ENCODE data around the gene ZDHHC24.

The ZDHHC24 gene

DNA sequence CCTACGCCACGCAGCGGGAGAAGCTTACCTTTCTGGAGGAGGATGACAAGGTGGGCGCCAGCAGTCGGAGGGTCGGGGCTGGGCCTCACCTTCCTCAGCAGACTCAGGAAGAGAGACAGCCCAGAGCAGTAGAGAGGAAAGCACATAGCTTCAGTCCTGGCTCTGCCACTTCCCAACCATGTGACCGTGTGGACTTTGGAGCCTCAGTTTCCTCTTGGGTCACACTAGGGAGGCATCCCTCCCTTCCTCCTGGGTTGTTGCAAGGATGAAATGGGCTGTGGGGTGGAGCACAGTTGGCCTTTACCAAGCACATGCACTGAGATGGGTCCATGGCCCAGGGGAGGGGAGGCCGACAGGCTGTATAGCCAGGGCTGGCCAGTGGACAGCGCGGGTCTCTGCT lies 52.7 kb downstream of the ZDHHC24 start:
- no peak for DNase-seq

DNA sequence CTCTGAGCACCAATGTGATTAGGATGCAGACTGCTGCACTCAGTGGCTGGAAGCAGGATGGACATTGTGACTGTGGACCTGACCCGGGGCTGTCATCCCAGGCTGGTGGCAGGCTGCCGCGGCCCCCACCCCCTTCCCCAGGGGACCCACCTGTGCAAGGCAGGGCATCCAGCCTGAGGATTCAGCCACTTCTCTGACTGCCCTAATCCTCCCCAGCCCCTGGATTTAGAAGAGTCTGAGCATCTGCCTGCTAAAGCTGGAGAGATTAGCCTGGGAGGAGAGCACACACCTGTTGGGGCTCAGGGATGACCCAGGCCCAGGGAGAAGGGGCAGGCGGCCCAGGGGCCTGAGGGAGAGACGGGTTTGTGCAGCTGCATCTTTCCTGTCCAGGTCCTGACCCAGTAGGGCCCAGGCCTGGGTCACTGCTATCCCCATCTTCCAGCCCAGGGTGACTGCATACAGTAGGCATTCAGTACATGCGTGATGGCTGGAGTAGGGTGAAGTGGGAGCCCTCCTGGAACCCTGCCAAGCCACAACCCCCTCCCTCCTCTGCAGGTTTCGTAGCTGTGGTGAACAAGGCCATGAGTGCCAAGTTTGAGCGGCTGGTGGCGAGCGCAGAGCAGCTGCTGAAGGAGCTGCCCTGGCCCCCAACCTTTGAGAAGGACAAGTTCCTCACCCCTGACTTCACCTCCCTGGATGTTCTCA lies 53.5 kb downstream of the ZDHHC24 start:
- no peak for DNase-seq

DNA sequence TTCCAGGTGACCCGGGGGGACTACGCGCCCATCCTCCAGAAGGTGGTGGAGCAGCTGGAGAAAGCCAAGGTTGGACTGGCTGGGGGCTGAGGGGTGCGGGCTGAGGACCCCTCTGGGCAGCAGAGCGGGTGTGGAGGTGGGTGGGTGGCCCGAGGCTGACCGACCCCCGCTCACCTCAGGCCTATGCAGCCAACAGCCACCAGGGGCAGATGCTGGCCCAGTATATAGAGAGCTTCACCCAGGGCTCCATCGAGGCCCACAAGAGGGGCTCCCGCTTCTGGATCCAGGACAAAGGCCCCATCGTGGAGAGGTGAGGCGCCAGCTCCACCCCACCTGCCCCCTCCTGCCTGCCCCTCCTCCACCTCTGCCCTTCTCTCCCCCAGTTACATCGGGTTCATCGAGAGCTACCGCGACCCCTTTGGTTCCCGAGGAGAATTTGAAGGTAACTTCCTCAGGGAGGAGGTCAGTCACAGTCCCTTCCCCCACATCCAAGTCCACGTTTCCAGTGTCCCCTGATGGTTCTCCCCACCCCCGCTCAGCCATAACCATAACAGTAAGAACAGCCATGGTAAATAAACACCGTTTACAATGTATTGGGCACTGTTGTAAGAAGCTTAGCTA lies 54.4 kb downstream of the ZDHHC24 start:
- DNase-seq, result no peak

DNA sequence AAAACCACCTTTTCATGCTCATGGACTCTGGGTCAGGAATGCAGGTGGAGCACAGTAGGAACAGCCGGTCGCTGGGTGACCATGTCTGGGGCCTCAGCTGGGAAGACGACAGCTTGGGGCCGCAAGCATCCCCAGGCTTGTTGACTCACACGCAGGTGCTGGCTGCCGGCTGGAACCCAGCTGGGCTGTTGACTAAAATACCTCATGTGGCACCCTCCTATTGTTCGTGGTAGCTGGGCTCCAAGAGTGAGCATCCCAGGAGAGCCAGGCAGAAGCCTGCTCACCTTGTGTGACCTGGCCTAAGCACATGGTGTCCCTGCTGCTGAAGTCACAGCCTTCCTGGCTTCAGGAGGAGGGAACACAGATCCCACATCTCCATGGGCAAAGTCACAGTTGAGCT lies 56.2 kb downstream of the ZDHHC24 start:
- no peak for DNase-seq

GRCh38 chr11:66488957-66489356 lies 56.9 kb downstream of the ZDHHC24 start:
- DNase-seq, result no peak

GRCh38 chr11:66484806-66485380 lies 61.0 kb downstream of the ZDHHC24 start:
- DNase-seq, result no peak

DNA sequence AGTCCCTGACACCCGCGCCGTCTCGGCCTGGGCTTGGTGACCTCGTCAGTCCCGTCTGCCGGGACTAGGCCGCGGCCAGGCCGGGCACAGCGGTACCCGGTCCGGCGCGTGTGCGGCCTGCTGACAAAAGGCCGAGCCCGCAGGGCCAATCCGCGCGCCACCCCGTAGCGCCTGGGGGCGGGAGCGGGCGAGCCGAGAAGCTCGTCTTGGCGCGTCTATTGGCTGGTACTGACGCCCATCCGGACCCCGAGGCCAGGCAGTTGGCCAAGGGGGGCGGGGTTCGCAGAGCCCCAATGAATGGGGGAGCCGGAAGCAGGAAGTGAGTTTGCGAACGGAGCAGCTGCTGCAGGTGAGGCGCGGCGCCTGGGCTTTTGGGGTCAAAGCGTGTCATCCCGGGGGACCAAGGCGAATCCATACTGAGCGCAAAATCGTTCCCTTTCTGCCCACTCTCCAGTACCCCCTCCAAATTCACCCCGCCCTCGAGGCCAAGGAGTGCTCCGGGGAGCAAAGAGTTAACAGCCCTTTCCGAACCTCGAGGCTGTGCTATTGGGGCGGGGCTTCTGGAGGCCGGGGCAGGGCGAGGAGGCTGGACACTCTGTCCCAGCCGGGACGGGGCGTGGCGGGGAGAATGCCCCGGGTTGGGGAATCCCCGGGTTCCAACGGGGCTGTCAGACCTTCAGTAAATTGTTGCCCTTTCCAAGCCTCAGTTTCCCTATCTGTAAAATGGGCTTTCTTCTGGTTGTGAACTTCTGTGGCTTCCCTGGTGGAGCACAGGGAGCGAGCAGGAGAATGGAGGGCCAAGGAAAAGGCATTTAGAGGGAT lies 65.5 kb downstream of the ZDHHC24 start, which contains the start of gene DPP3:
TSS of gene DPP3 (plus strand) at position 318 of the 822 bp plus-strand sequence. CDS start 1,767 bp downstream, outside the sequence.
- DNase-seq, result peak; percentile 93

GRCh38 chr11:66479394-66480116 lies 66.3 kb downstream of the ZDHHC24 start:
- peak; percentile 60 for DNase-seq

- DNase-seq, result no peak
Measured at GRCh38 chr11:66478729-66479393, 67.0 kb downstream of the ZDHHC24 start.

DNA sequence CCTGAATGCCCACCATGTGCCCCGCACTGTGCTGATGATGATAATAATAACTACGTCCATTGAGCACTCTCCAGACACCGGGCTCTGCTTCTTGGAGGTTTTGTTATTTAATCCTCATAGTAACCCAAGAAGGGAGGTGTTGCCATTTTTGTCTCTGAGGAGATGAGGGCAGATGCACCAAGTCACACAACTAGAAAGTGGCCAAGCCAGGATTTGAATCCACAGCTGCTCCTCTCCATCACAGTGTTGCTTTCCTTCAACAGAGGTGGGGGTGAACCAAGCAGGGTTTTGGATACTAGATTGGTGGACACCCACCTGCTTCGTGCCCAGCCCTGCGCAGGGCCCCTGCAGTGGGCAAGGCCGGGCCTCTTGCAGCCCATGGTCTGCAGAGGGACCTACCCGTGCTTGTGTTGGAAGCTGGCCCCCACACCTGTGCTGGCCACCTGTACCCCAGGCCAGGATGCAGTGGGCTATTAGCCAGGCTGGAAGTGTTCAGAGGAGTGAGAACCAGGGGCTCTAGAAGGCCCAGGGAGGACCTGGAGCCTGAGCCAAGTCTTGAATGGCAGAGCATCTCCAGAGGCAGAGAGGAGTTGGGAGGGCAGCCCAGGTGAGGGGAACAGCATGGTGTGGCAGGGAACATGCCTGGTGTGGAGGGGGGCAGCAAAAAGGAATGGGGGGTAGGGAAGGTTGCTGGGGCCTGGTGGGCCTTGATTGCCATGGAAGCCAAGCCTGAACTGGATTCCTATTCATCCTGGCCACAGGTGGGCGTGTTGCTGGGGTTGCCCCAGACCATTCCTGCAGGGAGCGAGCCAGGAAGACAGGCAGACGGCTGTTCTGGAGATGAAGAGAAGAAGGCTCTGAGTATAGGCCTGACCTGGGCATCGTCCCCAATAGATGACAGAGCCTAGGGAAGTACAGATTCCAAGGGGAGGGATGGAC lies 68.3 kb downstream of the ZDHHC24 start:
- DNase-seq, result no peak

GRCh38 chr11:66476841-66477251 lies 69.0 kb downstream of the ZDHHC24 start:
- no peak for DNase-seq

DNA sequence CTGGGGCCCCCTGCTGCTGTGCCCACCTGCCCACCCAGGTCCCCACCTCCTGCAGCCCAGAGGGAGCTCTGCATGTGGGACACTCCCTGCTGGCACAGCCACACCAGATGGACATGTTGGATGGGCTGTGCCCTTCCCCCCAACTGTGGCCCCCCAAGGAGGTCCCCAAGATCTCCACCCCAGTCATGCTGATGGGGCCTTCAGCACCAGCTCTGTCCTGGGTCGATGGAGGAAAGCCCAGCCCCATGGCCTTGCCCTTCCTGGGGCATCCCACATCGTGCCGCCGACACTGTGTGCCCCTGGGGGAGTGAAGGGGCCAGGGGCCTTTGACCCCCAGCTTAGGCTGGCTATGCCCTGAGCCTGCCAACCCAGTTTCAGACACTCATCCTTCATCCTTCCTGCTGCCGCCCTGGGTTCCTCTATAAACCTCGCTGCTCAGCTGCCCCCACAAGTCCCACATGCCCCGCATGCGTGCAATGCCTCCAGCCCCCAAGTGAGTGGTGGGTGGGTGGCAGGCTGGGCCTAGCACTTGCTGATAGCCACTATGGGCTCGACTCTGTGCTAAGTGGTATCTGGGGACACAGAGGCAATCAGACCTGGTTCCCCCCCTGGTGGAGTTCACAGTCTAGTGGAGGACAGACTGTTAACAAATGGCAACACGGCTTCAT lies 69.5 kb downstream of the ZDHHC24 start:
- DNase-seq, result no peak

- DNase-seq, result no peak
Measured at GRCh38 chr11:66475349-66476172, 70.3 kb downstream of the ZDHHC24 start.

DNA sequence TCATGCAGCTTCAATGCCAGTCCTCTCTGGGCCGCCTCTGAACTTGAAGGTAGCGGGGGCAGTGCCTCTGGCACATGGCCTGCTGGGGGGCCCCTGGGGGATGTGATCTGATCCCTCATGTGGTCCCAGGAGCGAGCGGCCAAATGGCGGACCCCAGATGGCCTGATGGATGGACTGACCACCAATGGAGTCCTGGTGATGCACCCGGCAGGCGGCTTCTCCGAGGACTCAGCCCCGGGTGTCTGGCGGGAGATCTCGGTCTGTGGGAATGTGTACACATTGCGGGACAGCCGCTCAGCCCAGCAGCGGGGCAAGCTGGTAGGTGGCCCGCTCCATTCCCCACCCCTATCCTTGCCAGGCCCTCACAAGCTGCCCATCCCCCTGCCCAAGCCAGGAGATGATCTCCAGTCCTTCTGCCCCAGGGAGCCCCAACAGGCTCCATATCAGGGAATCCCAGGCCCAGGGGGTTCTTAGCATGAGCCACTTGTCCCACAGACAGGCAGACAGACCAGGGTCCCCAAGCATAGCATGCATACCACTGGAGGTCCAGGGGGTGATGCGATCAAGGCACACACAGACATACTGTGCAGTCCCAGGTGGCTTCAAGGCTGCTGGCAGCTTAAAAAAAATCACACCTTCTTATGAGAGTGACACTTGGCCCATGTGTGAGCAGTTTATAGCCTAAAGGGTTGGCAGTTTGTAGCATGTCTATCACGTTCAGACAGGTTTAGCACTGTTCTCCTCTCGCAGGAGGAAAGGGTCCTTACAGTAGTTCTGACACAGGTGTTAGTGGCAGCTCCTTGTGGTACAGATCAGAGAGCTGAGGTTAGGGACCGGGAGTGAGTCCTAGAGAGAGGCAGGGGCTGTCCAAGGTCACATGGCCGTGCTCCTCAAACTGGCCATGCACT lies 72.0 kb downstream of the ZDHHC24 start:
- DNase-seq, result no peak

GRCh38 chr11:66473167-66473566 lies 72.7 kb downstream of the ZDHHC24 start:
- no peak for DNase-seq

- no peak for DNase-seq
Measured at GRCh38 chr11:66472054-66472453, 73.8 kb downstream of the ZDHHC24 start.

DNA sequence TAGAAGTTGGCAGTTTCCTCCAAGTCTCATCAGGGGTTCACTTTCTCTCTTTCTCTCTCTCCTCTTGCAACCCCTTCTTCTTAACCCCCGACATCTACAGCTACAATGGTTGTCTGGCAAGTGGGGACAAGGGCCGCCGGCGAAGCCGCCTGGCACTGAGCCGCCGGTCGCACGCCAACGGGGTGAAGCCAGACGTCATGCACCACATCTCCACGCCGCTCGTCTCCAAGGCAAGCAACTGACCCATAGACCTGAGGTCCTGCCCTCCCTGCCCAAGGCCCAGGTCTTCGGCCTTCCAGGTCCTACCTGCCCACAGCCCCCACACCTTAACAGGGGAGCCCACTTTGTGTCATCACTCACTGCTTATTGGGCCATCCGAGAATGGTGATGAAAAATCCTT lies 74.7 kb downstream of the ZDHHC24 start:
- DNase-seq, result no peak
